H4 (cell line): ENCODE measurements around the gene DHRSX. TPM values are rescaled to one million over a fixed set of nuclear protein-coding genes. Genes with fewer than 3 reads are reported as not detected.
"Not testable (repeated sequence)": the region's sequence is repeated elsewhere in the genome, so short reads cannot be mapped to it uniquely, and the experiment has no call there.

Experiments used
- DNase-seq: peaks from one replicate; pipeline ENCODE4 v3.0.0-alpha.2; 2015; ENCODE audit warnings: low spot score
- total RNA-seq: library from RNA; depleted of rRNA; stranded (reverse); fragments of >200 nt; shearing (Covaris generic); gene quantifications from 2 replicates; pipeline ENCODE4 v1.2.3, GENCODE V29; 2014

Gene DHRSX
- total RNA-seq, 1 experiment from 2014 or later, result 37.1 TPM

DNA sequence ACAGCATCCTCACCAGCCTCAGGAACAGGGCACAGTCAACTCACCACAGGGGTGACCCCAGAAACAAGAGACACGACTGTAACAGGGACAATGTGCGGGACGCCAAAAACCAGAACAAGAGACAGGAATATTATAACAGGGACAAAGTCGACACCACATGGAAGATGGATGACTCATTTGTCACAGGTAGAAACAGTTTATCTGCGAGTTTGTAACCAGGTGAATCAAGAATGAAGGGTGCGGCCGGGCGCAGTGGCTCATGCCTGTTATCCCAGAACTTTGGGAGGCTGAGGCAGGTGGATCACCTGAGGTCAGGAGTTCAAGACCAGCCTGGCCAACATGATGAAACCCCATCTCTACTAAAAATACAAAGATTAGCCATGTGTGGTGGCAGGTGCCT is 44.7 kb downstream of the DHRSX start:
- DNase-seq, result not testable (repeated sequence)

DNA sequence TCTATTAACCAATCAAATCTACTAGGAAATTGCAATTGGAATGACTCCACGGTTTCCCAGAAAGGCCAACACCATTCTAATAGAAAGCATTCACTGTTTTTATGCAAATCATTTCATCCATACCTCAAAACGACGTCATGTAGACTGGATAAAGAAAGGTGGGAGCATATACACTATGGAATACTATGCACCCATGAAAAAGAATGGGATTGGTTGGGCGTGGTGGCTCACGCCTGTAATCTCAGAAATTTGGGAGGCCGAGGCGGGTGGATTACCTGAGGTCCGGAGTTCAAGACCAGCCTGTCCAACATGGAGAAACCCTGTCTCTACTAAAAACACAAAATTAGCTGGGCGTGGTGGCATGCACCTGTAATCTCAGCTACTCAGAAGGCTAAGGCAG is 46.2 kb downstream of the DHRSX start:
- not testable (repeated sequence) for DNase-seq

DNA sequence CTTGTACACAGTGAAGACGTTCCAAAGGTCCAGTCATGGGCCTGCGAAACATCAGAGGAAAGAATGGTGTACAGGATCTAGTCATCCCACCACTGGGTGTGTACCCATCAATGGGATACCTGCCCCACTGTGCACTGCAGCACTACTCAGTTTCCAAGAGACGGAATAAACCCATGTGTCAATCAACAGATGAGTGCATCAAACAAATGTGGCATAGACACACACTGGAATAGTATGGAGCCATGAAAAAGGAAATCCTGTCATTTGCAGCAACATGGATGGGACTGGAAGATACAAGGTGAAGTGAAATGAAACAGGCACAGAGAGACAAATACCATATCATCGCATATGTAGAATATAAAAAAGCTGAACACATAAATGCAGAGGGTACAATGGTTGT is 48.0 kb downstream of the DHRSX start:
- DNase-seq, result no peak

DNA sequence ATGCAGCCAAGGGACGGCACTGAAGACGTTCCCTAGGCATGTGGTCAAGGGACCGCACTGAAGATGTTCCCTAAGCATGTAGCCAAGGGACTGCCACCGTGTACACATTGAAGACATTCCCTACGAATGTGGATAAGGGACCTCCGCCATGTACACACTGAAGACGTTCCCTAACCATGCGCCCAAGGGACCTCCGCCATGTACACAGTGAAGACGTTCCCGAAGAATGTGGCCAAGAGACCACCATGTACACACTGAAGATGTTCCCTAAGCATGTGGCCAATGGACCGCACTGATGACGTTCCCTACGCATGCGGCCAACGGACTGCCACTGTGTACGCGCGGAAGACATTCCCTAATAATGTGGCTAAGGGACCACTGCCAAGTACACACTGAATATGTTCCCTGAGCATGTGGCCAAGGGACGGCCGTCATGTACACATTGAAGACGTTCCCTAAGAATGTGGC is 48.4 kb downstream of the DHRSX start:
- no peak for DNase-seq

DNA sequence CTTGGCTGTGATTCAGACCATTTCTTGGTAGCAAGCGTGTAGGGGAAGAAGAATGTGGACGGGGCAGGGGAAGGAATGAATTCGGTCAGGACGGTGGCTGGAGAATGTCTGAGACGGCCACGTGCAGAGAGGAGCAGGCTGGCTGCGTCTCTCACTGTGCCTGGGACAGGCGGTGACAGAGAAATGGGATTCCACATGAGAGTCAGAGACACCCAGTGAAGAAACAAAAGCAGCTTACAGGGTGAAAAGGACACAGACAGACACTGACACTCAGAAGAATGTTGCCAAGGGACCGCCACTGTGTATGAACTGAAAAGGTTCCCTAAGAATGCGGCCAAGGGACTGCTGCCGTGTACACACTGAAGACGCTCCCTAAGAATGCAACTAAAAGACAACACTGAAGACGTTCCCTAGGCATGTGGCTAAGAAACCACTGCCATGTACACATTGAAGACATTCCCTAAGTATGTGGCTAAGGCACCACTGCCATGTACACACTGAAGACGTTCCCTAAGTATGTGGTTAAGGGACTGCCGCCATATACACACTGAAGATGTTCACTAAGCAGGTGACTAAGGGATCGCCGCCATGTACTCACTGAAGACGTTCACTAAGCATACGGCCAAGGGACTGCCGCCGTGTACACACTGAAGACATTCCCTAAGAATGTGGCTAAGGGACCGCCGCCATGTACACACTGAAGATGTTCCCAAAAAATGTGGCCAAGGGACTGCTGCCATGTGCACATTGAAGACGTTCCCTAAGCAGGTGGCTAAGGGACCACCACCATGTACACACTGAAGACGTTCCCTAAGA is 49.1 kb downstream of the DHRSX start:
- DNase-seq, result no peak

DNA sequence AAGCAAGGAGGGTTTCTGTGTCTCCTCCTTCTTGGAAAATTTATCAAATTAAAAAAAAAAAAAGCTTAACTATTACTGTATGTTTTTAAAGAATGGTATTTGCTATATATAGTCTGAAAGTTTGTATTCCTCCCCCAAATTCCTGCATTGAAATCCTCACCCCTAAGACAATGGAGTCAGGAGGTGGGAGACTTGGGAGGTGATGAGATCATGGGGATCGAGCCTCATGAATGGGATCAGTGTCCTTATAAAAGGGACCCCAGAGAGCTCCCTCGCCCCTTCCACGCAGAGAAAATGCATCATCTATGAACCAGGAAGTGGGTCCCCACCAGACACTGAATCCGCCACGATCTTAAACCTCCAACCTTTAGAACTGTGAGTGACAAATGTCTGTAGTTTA is 50.1 kb downstream of the DHRSX start:
- no peak for DNase-seq

DNA sequence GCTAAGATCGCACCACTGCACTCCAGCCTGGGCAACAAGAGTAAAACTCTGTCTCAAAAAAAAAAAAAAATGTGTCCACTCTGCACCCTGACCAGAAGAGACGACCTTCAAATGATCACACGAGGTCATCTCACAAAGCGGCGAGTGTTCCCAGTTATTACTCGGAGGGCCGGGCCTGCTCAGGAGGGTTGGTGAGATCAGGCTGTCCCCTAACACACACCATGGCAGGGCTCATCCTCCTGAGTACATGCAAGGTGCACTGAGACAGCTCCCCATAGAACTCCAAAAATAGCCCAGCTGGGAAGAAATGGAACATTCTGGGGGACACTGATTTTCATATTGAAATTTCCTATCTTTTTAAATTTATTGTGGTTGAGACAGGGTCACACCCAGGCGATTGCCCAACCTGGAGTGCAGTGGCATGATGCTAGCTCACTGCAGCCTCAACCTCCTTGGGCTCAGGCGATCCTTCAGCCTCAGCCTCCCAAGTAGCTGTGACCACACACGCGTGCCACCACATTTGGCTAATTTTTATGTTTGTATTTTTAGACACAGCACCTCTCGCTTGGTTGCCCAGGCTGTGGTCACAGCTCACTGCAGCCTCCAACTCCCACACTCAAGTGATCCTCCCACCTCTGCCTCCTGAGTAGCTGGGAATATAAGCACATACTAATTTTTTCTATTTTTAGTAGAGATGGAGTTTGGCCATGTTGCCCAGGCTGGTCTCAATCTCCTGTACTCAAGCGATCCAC is 51.5 kb downstream of the DHRSX start:
- DNase-seq, result no peak

DNA sequence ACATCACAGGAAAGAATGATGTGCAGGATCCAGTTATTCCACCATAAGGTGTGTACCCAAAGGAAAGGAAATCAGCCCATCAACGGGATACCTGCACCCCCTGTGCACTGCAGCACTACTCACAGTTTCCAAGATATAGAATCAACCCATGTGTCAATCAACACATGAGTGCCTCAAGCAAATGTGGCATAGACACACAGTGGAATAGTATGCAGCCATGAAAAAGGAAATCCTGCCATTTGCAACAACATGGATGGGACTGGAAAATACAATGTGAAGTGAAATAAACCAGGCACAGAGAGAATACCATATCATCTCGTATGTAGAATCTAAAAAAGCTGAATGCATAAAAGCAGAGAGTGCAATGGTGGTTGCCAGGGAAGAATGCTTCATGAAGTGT is 53.3 kb downstream of the DHRSX start:
- no peak for DNase-seq

DNA sequence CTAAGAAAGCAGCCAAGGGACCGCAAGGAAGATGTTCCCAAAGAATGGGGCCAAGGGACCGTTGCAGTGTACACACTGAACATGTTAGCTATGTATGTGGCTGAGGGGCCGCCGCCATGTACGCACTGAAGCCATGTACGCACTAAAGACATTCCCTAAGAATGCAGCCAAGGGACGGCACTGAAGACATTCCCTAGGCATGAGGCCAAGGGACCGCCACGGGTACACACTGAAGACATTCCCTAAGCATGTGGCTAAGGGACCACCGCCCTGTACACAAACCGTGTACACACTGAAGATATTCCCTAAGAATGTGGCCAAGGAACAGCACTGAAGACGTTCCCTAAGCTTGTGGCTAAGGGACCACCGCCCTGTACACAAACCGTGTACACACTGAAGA is 54.0 kb downstream of the DHRSX start:
- DNase-seq, result no peak

DNA sequence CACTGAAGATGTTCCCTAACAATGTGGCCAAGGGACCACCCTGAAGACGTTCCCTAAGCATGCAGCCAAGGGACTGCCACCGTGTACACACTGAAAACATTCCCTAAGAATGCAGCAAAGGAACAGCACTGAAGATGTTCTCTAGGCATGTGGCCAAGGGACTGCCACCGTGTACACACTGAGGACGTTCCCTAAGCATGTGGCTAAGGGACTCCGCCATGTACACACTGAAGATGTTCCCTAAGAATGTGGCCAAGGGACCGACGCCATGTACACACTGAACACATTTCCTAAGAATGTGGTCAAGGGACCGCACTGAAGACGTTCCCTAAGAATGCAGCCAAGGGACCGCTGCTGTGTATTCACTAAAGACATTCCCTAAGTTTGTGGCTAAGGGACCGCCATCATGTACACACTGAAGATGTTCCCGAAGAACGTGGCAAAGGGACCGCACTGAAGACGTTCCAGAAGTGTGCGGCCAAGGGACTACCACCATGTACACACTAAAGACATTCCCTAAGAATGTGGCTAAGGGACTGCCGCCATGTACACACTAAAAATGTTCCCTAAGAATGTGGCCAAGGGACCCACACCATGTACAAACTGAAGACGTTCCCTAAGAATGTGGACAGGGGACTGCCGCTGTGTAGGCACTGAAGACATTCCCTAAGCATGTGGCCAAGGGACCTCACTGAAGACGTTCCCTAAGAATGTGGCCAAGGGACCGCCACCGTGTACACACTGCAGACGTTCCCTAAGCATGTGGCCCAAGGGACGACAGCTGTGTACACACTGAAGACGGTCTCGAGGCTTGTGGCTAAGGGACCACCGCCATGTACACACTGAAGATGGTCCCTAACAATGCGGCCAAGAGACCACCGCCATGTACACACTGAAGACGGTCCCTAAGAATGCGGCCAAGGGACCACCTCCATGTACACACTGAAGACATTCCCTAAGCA is 54.8 kb downstream of the DHRSX start:
- no peak for DNase-seq

DNA sequence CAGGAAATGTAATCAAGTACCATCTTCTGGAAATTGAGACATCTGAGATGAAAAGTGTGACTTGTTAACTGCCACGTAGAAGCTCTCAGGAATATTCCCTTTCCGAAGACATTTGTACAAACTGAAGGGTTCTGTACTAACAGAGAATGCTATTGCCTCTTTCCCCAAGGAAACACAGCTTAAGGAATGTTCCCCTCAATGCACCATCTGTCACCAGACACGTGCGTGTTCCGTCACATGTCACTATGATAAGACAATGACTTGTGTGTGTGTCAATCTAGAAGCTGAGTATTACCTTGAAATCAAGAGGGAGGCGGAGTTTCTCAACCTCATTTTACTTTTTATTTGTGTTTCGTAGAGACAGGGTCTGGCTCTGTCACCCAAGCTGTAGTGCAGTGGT is 58.1 kb downstream of the DHRSX start:
- DNase-seq, result no peak

DNA sequence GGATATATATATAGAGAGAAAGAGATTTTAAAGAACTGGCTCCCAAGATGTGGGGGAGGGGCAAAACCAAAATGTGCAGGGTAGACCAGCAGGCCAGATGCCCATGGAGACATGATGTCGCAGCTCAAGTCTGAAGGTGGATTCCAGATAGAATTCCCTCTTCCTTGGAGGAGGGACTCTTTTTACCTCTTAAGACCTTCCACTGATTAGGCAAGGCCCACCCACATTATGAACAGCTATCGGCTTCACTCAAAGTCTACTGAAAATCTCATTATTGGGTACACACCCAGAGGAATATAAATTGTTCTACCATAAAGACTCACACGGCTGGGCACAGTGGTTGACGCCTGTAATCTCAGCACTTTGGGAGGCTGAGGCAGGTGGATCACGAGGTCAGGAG is 59.3 kb downstream of the DHRSX start:
- no peak for DNase-seq

DNA sequence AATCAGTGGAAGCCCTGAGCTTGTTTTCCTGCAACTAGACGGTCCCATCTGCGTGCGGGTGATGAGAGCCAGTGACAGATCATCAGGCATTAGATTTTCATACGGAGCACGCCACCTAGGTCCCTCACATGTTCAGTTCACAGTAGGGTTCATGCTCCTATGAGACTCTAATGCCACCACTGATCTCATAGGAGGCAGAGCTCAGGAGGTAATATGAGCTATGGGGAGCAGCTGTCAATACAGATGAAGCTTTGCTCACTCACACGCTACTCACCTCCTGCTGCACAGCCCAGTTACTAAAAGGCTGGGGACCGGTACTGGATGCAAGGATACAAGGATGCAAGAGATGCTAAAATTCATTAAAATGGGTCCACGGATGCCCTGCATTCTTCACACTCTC is 61.2 kb downstream of the DHRSX start:
- DNase-seq, result no peak

DNA sequence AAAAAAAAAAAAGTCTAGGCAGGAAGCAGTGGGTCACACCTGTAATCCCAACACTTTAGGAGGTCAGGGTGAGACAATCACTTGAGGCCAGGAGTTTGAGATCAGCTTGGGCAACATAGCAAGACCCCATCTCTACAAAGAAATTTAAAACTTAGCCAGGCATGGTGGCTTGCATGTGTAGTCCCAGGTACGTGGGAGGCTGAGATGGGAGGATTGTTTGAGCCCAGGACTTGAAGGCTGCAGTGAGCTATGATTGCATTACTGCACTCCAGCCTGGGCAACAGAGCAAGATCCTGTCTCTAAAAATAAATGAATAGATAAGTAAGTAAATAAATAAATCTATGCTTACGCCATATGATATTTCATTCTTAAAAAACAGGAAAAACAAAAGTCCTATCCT is 65.3 kb downstream of the DHRSX start:
- DNase-seq, result no peak

DNA sequence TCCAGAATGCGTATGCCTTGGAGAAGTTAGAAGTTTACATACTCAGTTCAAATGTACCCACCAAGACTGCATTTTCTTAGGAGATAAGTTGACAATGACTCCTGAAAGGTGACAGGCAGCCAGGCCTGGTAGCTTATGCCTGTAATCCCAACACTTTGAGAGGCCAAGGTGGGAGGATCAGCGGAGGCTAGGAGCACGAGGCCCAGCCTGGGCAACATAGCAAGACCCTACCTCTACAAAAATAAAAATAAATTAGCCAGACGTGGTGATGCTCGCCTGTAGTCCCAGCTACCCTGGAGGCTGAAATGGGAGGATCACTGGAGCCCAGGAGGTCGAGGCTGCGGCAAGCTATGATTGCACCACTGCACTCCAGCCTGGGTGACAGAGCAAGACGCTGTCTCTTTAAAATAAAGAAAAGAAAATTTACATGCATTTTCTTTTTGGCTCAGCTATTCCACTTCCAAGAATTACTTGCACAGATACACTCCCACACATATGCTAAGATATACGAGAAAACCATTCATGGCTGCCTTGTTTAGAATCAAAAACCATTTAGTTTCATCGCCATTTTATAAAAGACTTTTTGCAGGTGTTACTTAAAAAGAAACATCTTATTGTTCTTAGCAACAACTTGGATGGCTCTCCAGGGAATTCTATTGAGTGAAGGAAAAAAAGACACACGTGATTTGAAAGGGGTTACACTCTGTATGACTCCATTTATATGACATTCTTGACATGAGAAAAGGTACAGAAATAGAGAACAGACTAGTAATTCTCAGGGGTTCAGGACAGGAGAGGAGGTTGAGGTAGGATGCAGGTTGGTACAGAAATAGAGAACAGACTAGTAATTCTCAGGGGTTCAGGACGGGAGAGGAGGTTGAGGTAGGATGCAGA is 66.3 kb downstream of the DHRSX start:
- DNase-seq, result no peak

DNA sequence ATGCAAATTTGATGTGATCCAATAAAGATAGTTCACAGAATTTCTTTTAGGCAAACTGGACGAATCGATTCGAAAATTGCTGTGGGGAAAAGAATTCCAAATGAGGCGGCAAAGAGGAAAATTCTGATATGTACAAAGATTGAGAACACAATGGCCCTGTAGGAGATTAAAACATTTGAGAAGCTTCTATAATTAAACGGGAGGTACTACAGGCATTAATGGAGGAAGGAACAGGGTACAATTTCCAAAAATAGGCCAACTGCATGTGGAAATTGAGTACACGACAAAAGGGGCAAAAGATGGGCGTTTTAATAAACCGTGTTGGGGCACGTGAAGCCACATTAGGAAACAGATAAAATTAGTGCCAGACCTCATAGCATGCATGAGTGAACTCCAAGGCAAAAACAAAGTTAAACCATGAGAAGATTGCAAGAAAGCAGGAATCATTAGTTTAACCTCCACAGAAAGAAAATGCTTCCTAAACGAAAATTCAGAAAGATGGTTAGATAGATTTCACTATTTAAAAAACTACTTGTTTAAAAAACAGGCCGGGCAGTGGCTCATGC is 68.4 kb downstream of the DHRSX start:
- no peak for DNase-seq

DNA sequence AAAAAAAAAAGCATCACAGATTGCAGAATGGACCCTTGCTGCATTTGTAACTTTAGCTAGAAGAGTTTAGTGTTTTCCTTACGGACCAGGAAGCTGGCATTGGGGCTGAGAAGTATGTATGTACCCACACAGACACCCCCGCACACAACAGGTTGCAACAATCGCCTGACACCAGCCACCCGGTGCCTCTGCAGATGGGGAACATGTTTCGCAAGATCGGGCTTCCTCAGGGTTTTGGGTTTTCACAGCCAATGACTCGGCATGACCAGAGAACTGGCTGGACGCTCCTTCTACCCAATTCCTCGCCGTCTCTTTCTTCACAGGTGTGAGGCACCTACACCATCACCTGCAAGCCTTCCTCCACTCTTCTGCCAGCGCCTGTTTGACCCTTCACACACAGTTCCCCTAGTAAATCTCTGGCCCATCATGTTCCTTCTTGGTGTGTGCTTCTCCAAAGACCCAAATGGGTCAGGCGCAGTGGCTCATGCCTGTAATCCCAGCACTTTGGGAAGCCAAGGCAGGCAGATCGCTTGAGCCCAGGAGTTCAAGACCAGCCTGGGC is 70.4 kb downstream of the DHRSX start:
- DNase-seq, result no peak

DNA sequence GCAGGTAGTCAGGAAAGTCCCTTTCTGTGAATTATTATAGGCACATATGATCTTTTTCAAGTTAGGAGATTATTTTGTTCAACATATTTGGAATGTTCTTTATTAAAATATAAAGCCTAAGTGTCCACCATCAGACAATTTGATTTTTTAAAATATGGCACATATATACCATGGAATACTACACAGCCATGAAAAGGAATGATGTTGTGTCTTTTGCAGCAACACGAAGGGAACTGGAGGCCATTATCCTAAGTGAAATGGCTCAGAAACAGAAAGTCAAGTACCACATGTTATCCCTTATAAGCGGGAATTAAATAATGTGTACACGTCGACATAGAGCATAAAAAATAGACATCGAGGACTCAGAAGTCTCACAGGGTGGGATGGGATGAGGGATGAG is 73.0 kb downstream of the DHRSX start:
- DNase-seq, result no peak

DNA sequence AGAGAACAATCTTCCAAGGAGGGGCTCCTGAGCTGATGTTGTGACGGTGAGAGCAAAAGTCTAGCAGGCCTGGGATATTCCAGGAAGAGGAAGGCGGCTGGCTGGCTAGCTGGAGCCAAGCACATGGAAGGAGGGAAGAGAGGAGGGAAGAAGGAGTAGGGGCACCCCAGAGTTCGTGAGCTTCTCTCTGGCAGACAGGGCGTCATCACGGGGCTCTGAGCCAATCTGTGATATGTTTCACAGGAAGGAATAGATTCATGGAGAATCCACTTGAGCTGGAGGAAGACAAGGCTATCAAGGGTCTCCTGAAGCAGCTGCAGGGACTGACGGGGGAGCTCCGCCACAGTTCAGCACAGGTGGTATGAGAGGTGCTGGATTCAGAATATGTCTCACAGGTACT is 73.6 kb downstream of the DHRSX start:
- DNase-seq, result no peak

DNA sequence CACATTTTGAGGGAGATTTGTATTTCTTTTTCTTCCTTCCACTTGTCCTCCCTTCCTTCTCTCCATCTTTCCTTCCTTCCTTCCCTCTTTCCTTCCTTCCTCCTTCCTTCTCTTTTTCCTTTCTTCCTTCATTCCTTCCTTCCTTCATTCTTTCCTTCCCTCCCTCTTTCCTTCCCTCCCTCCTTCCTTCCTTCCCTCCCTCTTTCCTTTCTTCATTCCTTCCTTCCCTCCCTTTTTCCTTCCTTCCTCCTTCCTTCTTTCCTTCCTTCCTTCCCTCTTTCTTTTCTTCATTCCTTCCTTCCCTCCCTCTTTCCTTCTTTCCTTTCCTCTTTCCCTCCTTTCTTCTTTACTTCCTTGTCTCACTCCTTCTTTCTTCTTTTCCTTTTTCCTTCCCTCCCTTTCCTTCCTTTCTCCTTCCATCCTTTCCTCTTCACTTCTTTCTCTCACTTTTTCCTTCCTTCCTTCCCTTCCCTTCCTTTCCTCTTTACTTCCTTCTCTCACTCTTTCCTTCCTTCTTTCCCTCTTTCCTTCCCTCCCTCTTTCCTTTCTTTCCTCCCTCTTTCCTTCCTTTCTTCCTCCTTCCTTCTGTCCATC is 74.4 kb downstream of the DHRSX start:
- DNase-seq, result no peak
